Thyroid gland (tissue), 4 donors: ENCODE measurements around the gene ARMC5.

Experiments
- POLR2A ChIP-seq, 2 donors: fragments of 450-650 bp; IDR thresholded peaks; one replicate each; pipeline ENCODE4 v1.6.1; 2017; ENCODE audit warnings: antibody characterized with exemption in 2 of 2, mild to moderate bottlenecking in 2 of 2, moderate library complexity in 1 of 2
- TF ChIP-seq, protein P1 (sequence below), 6 experiments: fragments of 200-600 bp in 3 of 6; fragments of 450-650 bp in 3 of 6; sonication (generic) in 3 of 6; IDR thresholded peaks; one replicate each; pipeline ENCODE4 v1.5.1; 2016 to 2019; ENCODE audit warnings: antibody characterized with exemption in 6 of 6, mild to moderate bottlenecking in 2 of 6, inconsistent platforms in 1 of 6, moderate library complexity in 1 of 6

DNA sequence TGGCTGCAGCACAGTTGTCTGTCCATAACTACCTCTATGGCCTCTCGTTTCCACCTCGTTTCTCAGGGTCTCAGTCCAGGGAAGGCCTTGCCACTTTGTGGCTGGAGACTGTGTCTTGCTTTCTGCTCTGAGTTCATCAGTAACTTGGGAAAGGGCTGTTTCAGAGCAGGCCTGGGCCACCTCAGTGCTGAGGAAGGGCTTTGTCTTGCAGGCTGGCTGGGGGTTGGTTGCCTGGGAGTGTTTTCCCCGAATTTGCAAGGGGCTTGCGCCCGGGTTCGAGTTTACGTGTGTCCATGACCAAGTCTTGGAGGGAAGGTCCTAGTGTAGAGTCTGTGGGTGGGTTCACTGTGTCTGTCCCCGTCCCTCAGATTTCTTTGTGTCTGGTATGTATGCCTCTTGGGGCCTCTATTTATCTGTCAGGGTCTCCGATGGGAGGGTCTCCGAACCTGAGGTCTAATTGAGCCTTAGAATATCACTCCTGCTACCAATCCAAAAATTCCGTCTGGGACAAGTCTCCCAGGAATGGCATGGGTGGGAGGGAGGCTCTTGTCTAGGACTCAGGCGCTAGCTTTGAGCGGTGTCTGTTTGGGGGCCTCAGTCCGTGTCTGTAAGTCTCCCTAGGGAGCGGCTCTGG, 12.1 kb downstream of the ARMC5 start:
- no peak for TF ChIP-seq POLR2A (IDR thresholded peaks at IDR 0.05)
- TF ChIP-seq, protein P1, sequence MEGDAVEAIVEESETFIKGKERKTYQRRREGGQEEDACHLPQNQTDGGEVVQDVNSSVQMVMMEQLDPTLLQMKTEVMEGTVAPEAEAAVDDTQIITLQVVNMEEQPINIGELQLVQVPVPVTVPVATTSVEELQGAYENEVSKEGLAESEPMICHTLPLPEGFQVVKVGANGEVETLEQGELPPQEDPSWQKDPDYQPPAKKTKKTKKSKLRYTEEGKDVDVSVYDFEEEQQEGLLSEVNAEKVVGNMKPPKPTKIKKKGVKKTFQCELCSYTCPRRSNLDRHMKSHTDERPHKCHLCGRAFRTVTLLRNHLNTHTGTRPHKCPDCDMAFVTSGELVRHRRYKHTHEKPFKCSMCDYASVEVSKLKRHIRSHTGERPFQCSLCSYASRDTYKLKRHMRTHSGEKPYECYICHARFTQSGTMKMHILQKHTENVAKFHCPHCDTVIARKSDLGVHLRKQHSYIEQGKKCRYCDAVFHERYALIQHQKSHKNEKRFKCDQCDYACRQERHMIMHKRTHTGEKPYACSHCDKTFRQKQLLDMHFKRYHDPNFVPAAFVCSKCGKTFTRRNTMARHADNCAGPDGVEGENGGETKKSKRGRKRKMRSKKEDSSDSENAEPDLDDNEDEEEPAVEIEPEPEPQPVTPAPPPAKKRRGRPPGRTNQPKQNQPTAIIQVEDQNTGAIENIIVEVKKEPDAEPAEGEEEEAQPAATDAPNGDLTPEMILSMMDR (IDR thresholded peaks at IDR 0.05): no peak
